Measurements from ENCODE around the gene COLEC11. TPM values are rescaled to one million over a fixed set of nuclear protein-coding genes. Genes with fewer than 3 reads are reported as not detected.

Gene COLEC11
- total and polyA plus RNA-seq, 2 donors (not counting 1 experiment from before 2014, with no cell fraction given) = not detected

- Histone ChIP-seq H3K27ac (ENCODE audit: low read length in 2 of 2) (no peak overlapping the region), H4K20me1 (ENCODE audit: control insufficient read depth, insufficient read depth, low read length, poor library complexity, severe bottlenecking) (no peaks in the 10 kb centered on the region), H3K27me3 (replicated peaks in 1 of 4; ENCODE audit: control extremely low read depth in 1 of 4, control insufficient read depth in 3 of 4, insufficient read depth in 4 of 4, low read length in 3 of 4) (peaks cover 0 to 16% (median 1%) of the 10 kb centered on the region in 4 experiments), H2AFZ (ENCODE audit: insufficient read depth, low read depth, low read length, poor library complexity, severe bottlenecking) (no peak overlapping the region), H3K4me3 (ENCODE audit: control extremely low read depth in 1 of 5, extremely low read depth in 1 of 5, insufficient read depth in 1 of 5, low read depth in 2 of 5, low read length in 4 of 5) (no peak overlapping the region), H3K4me1 (ENCODE audit: control insufficient read depth in 2 of 2, insufficient read depth in 2 of 2, low read length in 2 of 2) (peaks cover 14 to 15% of the 10 kb centered on the region in 2 donors), H3K79me2 (ENCODE audit: control insufficient read depth, insufficient read depth, low read length) (no peaks in the 10 kb centered on the region), H3K9ac (ENCODE audit: low read length) (no peak overlapping the region), H3K4me2 (replicated peaks; ENCODE audit: low read depth, low read length, poor library complexity, severe bottlenecking) (peak overlapping the region; percentile 83), H3K36me3 (replicated peaks in 1 of 2; ENCODE audit: control extremely low read depth in 1 of 2, control insufficient read depth in 1 of 2, extremely low read depth in 1 of 2, insufficient read depth in 2 of 2, low read length in 1 of 2) (no peaks in the 10 kb centered on the region), H3K9me3 (ENCODE audit: control extremely low read depth in 1 of 3, control insufficient read depth in 2 of 3, insufficient read depth in 1 of 3, low read length in 2 of 3) (no peaks in the 10 kb centered on the region)
- 82% methylated on average over 16 of the region's 20 CpGs for WGBS (ENCODE audit: insufficient coverage)
- Mint-ChIP-seq H3K4me1 (peaks cover 14% of the 10 kb centered on the region), H3K27ac (no peak overlapping the region), H3K27me3 (no peaks in the 10 kb centered on the region), H3K4me3 (peak overlapping the region; percentile 93), H3K9me3 (ENCODE audit: insufficient read depth) (no peaks in the 10 kb centered on the region)
- TF ChIP-seq EZH2 (IDR thresholded peaks at IDR 0.05; ENCODE audit: borderline replicate concordance, insufficient read depth, low read depth, low read length, poor library complexity, severe bottlenecking) (no peak), CTCF (IDR thresholded peaks at IDR 0.05) (no peak)
- DNase-seq = no peak
- ATAC-seq (ENCODE audit: low read depth) = no peak
- POLR2A ChIA-PET = no interaction called here
- CTCF ChIA-PET = interaction anchor here (0.7 to 6.8 kb wide), 3 partner anchors 225 to 1833 kb away, joined by 3 to 91 read pairs (median 3); no protein-coding TSS in a partner anchor
- intact Hi-C loops (cut with micrococcal nuclease) = loop anchor here (10.0 kb wide), 1 partner anchor 1766 kb away; no protein-coding TSS in a partner anchor
Observed at GRCh38 chr2:3650140-3650920, 55.4 kb downstream of the COLEC11 start.

All from B cell (primary cell).